ENCODE data around the gene PDE3A. TPM values are rescaled to one million over a fixed set of nuclear protein-coding genes. Genes with fewer than 3 reads are reported as not detected.

The PDE3A gene
- total RNA-seq, 2 donors from 2014 or later: 5.5 to 6.2 TPM

DNA sequence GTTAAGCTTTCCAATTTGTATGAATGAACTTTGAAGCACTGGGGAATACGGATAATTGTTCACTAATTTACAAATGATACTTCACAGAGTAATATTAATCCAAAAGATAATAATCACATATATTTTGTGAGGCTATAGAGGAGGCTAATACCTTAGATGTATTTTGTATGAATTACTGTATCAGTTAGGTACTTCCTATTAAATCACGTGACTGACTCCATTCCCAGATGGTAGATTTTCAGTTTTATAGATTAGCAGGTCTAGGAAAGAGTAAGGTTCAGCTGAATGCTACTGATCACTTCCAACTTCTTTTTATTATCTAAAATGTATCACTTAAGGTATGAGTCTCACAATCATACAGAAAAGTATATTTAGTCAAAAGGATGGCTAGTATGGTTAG, 133.6 kb downstream of the PDE3A start:
- intact Hi-C loops (cut with DNase I): no loop called here
- no peaks in the 10 kb centered on the region for H3K9me3 ChIP-seq
- no peaks in the 10 kb centered on the region for H3K4me1 ChIP-seq (replicated peaks)
- no peak overlapping the region for H3K27ac ChIP-seq
- H3K27me3 ChIP-seq (replicated peaks; ENCODE audit: insufficient read depth): no peaks in the 10 kb centered on the region
- no peak overlapping the region for H3K4me3 ChIP-seq
- no peaks in the 10 kb centered on the region for H3K36me3 ChIP-seq
- TF ChIP-seq POLR2A (IDR thresholded peaks at IDR 0.05): no peak
- TF ChIP-seq CTCF (IDR thresholded peaks at IDR 0.05): no peak
- no peak for TF ChIP-seq POLR2AphosphoS5 (IDR thresholded peaks at IDR 0.05)
- 95% methylated on average over 2 of the region's 2 CpGs for WGBS
- no peak for DNase-seq (ENCODE audit: low spot score)

DNA sequence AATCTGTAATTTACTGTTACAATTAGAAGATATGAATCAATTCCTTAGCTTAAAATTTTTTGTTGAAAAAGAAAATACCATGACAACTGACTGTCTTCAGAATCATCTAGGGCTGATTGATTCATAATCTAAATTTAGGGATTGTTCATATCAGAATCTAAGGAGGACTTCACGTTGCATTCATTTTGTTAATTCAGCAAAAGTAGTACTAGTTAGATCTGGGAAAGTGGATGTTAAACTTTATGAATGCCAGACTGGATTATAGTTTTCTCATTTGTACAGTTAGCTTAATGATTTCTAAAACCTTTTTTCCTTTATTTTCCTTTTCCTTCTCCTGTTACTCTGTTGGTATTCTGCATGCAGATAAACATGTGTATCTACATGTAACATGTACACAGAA, 135.5 kb downstream of the PDE3A start:
- H3K27ac ChIP-seq: no peak overlapping the region
- TF ChIP-seq POLR2AphosphoS5 (IDR thresholded peaks at IDR 0.05): no peak
- TF ChIP-seq CTCF (IDR thresholded peaks at IDR 0.05): no peak
- no peak for TF ChIP-seq POLR2A (IDR thresholded peaks at IDR 0.05)
- no peaks in the 10 kb centered on the region for H3K36me3 ChIP-seq
- 77% methylated on average over 1 of the region's 1 CpG for WGBS
- no peaks in the 10 kb centered on the region for H3K27me3 ChIP-seq (replicated peaks; ENCODE audit: insufficient read depth)
- no peak overlapping the region for H3K4me3 ChIP-seq
- DNase-seq (ENCODE audit: low spot score): no peak
- H3K9me3 ChIP-seq: no peaks in the 10 kb centered on the region
- no peaks in the 10 kb centered on the region for H3K4me1 ChIP-seq (replicated peaks)
- intact Hi-C loops (cut with DNase I): no loop called here

- no peak for DNase-seq (ENCODE audit: low spot score)
- Histone ChIP-seq H3K27ac (no peak overlapping the region), H3K27me3 (replicated peaks; ENCODE audit: insufficient read depth) (no peaks in the 10 kb centered on the region), H3K4me3 (no peak overlapping the region), H3K4me1 (replicated peaks) (no peaks in the 10 kb centered on the region), H3K36me3 (no peaks in the 10 kb centered on the region), H3K9me3 (no peaks in the 10 kb centered on the region)
- TF ChIP-seq CTCF (IDR thresholded peaks at IDR 0.05) (no peak), POLR2AphosphoS5 (IDR thresholded peaks at IDR 0.05) (no peak), POLR2A (IDR thresholded peaks at IDR 0.05) (no peak)
- intact Hi-C loops (cut with DNase I): no loop called here
Measured at GRCh38 chr12:20505056-20505455, 136.7 kb downstream of the PDE3A start.

GRCh38 chr12:20507056-20507455, 138.7 kb downstream of the PDE3A start:
- Histone ChIP-seq H3K27me3 (replicated peaks; ENCODE audit: insufficient read depth) (no peaks in the 10 kb centered on the region), H3K36me3 (no peaks in the 10 kb centered on the region), H3K9me3 (no peaks in the 10 kb centered on the region), H3K4me3 (no peak overlapping the region), H3K27ac (no peak overlapping the region), H3K4me1 (replicated peaks) (no peaks in the 10 kb centered on the region)
- TF ChIP-seq POLR2AphosphoS5 (IDR thresholded peaks at IDR 0.05) (no peak), CTCF (IDR thresholded peaks at IDR 0.05) (no peak), POLR2A (IDR thresholded peaks at IDR 0.05) (no peak)
- WGBS: 93% methylated on average over 3 of the region's 3 CpGs
- intact Hi-C loops (cut with DNase I): no loop called here
- DNase-seq (ENCODE audit: low spot score): no peak

DNA sequence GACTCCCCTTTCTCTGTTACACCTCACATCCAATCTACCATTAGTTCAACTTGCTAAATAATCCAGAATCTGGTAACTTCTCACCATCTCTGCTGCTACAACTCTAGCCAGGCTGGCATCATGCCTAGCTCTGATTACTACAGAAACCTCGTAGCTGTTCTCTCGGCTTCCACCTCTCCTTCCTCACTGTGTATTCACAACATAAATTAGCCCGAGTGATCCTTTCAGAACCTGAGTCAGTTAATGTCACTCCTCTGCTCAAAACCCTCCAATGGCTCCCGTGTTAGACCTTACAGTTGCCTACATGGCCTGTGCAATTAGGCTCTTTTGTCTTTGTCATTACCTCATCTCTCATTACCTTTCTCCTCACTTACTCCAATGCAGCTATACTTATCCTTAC, 139.4 kb downstream of the PDE3A start:
- Histone ChIP-seq H3K27ac (no peak overlapping the region), H3K4me3 (no peak overlapping the region), H3K4me1 (replicated peaks) (no peaks in the 10 kb centered on the region), H3K27me3 (replicated peaks; ENCODE audit: insufficient read depth) (no peaks in the 10 kb centered on the region), H3K9me3 (no peaks in the 10 kb centered on the region), H3K36me3 (no peaks in the 10 kb centered on the region)
- 60% methylated on average over 4 of the region's 4 CpGs for WGBS
- no peak for TF ChIP-seq POLR2AphosphoS5 (IDR thresholded peaks at IDR 0.05)
- no peak for TF ChIP-seq POLR2A (IDR thresholded peaks at IDR 0.05)
- no peak for TF ChIP-seq CTCF (IDR thresholded peaks at IDR 0.05)
- no peak for DNase-seq (ENCODE audit: low spot score)
- intact Hi-C loops (cut with DNase I): no loop called here

Measured in prostate gland (tissue), 2 donors.